ENCODE measurements around the gene ARSG.

ARSG gene

GRCh38 chr17:68441070-68441770 lies 149.9 kb downstream of the ARSG start:
- no peak for TF ChIP-seq CTCF (conservative IDR thresholded peaks at IDR 0.05)
- H3K27ac ChIP-seq, result peak overlapping the region; percentile 34

GRCh38 chr17:68443972-68444464 lies 152.7 kb downstream of the ARSG start:
- H3K27ac ChIP-seq, result peak overlapping the region; percentile 43; the same call in 1 of the 2 replicates
- no peak for TF ChIP-seq CTCF (conservative IDR thresholded peaks at IDR 0.05)

- TF ChIP-seq CTCF (conservative IDR thresholded peaks at IDR 0.05), result no peak
- no peak overlapping the region for H3K27ac ChIP-seq
Observed at GRCh38 chr17:68445671-68446070, 154.4 kb downstream of the ARSG start.

- no peak for TF ChIP-seq CTCF (conservative IDR thresholded peaks at IDR 0.05)
- H3K27ac ChIP-seq, result no peak overlapping the region
Observed at GRCh38 chr17:68446626-68447041, 155.3 kb downstream of the ARSG start.

- no peak for TF ChIP-seq CTCF (conservative IDR thresholded peaks at IDR 0.05)
- H3K27ac ChIP-seq, result peak overlapping the region; percentile 45
Observed at GRCh38 chr17:68449021-68449739, 157.9 kb downstream of the ARSG start.

GRCh38 chr17:68450391-68450790 lies 159.1 kb downstream of the ARSG start:
- no peak for TF ChIP-seq CTCF (conservative IDR thresholded peaks at IDR 0.05)

GRCh38 chr17:68450801-68451200 lies 159.5 kb downstream of the ARSG start:
- no peak for TF ChIP-seq CTCF (conservative IDR thresholded peaks at IDR 0.05)
- no peak overlapping the region for H3K27ac ChIP-seq

More at GRCh38 chr17:68450391-68450790, 159.1 kb downstream of the ARSG start:
- no peak overlapping the region for H3K27ac ChIP-seq

Measured in VCaP (cell line).